Fibroblast of pulmonary artery (primary cell): ENCODE data around the gene HTRA3.

Experiments
- DNase-seq: peaks from one replicate; pipeline ENCODE4 v3.0.0-alpha.2; 2010; ENCODE audit warnings: low read depth
- H3K4me3 ChIP-seq: replicated peaks from 2 replicates; pipeline ENCODE4 v1.5.1; 2011; ENCODE audit warnings: low read depth, mild to moderate bottlenecking, control low read depth, low read length, moderate library complexity
- TF ChIP-seq, protein P1 (sequence below): IDR thresholded peaks from 2 replicates; pipeline ENCODE4 v1.5.1; 2011; ENCODE audit warnings: mild to moderate bottlenecking, control low read depth, low read length, inconsistent platforms; ENCODE audit errors: missing control alignments

HTRA3 gene

DNA sequence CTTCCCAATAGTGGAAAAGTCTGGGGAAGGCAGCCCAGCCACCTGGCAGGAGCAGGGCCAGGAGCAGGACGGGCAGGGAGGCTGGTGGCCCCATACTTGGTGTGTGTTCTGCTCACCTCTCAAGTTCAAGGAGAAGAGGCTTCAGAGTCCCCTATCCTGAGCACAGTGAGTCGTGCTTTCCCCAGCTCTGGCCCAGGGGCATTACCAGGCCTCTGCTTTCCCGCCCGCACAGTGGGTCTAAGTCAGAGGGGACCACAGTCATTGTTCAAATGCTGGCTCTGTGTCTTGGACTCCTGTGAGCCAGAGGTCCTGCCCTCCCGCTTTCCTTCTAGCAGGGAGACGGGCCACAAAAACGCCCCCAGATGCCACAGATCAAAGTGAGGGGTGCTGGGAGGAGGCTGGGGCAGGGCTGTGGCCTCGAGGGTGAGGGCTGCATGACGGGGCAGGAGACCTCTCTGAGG lies 27.6 kb downstream of the HTRA3 start:
- TF ChIP-seq, protein P1, sequence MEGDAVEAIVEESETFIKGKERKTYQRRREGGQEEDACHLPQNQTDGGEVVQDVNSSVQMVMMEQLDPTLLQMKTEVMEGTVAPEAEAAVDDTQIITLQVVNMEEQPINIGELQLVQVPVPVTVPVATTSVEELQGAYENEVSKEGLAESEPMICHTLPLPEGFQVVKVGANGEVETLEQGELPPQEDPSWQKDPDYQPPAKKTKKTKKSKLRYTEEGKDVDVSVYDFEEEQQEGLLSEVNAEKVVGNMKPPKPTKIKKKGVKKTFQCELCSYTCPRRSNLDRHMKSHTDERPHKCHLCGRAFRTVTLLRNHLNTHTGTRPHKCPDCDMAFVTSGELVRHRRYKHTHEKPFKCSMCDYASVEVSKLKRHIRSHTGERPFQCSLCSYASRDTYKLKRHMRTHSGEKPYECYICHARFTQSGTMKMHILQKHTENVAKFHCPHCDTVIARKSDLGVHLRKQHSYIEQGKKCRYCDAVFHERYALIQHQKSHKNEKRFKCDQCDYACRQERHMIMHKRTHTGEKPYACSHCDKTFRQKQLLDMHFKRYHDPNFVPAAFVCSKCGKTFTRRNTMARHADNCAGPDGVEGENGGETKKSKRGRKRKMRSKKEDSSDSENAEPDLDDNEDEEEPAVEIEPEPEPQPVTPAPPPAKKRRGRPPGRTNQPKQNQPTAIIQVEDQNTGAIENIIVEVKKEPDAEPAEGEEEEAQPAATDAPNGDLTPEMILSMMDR = no peak
- DNase-seq = no peak
- H3K4me3 ChIP-seq = no peak overlapping the region

DNA sequence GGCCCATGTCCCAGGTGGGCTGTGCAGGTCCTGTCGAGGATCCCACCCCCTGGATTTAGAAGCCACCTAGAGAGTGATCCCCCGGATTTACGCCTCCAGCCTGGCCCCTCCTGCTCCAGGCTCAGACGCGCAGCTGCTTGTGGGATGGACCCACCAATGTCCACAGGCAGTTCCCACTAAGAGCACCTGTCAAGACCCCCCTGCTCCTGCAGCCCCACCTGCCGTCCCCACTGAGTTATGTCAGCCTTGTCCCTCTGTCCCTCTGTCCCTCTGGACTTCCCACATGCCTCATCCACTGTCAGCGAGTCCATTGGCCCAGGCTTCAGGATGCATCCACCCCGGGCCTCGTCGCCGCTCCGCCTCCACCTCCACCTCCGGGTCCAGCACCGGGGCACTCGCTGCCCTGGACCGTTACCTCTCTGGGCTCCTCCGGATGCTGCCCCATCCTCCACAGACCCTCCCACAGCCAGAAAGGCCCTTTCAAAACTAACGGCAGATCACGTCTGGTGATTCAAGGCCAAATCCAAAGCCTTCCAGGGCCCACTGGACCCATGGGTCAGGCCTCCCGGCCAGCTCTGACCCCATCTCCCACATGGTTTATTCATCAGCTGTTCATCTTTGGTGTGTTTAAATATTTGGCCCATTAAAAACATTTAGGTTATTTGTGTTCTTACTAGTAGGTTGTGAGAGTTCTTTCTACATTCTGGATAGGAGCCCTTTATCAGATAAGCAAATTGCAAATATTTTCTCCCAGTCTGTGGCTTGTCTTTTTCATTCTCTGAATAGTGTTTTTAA lies 28.3 kb downstream of the HTRA3 start:
- TF ChIP-seq, protein P1 = no peak
- DNase-seq = no peak
- H3K4me3 ChIP-seq = no peak overlapping the region

DNA sequence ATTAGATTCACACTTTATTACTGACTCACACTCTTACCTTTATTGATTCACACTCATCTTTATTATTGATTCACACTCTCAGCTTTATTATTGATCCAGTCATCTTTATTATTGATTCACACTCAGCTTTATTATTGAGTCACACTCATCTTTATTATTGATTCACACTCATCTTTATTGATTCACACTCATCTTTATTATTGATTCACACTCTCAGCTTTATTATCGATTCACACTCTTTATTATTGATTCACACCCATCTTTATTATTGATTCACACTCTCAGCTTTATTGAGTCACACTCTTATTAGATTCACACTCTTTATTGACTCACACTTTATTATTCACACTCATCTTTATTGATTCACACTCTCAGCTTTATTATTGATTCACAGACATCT lies 31.3 kb downstream of the HTRA3 start:
- no peak for DNase-seq
- TF ChIP-seq, protein P1 = no peak
- no peak overlapping the region for H3K4me3 ChIP-seq

DNA sequence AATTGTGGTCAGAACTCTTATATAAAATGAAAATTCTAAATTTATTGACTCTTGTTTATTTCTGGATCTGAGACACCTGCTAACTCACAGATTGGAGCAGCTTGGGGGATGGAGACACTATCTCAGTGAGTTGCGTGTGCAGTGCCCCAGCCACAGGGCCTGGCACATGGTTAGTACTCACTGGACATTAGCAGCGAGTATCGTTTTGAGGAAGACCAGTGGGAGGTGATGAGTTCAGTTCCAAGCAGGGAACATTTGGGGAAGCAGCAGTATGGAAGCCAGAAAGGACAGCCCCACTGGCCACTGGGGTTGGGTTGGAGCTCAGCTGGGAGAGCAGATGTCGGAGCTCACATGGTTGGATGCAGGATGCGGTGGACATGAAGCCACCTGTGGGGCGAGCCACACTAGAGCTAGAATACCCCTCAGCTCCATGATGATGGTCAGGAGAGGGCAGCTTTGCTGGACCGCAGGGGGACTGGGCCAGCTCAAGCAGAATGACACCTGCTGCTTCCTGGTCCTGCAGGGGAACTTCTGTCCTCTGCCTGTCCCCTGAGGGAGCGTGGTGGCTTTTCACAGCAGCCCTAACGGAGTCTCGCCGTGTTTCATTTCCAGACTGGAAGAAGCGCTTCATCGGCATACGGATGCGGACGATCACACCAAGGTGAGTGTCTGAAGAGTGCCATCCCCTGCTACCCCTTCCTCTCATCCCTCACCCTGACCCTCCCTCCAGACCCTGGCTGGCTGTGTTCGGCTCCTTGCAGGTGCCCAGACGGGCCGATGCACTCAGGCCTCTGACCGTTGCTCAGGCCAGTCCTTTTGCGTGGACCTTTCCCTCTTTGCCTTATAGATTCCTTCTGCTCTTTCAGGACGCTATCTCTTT lies 32.5 kb downstream of the HTRA3 start:
- TF ChIP-seq, protein P1 = no peak
- H3K4me3 ChIP-seq = no peak overlapping the region
- DNase-seq = no peak

DNA sequence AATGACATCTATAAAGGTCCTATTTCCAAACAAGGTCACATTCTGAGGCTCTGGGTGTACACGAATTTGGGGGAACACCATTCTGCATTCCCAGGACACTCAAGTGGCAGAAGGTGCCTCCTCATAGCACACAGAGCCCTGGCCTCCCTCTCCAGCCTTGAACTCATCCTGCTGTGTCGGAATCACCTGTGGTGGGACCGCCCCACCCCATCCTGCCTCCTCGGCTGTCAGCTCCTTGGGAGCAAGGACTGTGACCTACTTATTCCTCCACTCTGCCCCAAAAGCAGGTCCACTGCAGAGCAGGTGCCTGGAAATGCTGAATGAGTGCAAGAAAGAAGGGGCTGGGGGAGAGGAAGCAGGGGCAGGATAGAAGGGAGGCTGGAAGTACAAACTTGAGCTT lies 33.5 kb downstream of the HTRA3 start:
- no peak overlapping the region for H3K4me3 ChIP-seq
- DNase-seq = no peak
- TF ChIP-seq, protein P1 = no peak

DNA sequence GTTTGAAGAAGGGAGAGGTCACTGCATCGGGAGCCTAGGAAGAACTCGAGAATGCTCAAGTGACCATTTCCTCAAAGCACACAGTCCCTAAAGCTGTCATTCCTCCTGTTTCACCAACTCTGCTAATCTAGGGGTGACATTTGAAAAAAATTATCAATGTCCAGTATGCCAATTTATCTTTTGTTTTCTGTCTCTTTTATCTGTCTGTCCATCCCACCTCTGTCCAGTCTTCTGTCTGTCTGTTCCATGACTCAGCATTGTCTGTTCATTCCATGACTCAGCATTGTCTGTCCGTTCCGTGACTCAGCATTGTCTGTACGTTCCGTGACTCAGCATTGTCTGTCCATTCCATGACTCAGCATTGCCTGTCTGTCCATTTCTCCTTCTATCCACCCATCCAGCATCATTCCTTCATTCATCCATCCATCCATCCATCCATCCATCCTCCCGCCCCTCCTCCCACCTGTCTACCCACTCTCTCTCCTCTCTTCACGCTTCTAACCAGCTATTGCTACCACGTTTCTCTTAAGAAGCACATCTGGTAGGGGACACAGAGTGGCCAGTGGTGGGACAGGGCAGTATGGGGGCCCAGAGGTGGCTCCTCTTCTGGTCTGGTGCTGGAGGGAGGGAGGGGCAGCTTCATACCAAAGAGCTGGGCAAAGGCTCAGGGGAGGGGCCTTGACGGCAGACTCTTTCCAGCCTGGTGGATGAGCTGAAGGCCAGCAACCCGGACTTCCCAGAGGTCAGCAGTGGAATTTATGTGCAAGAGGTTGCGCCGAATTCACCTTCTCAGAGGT lies 34.1 kb downstream of the HTRA3 start:
- TF ChIP-seq, protein P1 = no peak
- peak; percentile 95 for DNase-seq
- H3K4me3 ChIP-seq = no peak overlapping the region
